Activated CD8-positive, alpha-beta memory T cell treated with anti-CD3 and anti-CD28 coated beads for 4 hours (primary cell): Measurements from ENCODE around the gene AGER.

ENCODE experiments used
- DNase-seq, 2 donors: peaks; one replicate each; pipeline ENCODE4 v3.0.0-alpha.2; 2020; ENCODE audit warnings: low read depth in 2 of 2

Gene AGER

DNA sequence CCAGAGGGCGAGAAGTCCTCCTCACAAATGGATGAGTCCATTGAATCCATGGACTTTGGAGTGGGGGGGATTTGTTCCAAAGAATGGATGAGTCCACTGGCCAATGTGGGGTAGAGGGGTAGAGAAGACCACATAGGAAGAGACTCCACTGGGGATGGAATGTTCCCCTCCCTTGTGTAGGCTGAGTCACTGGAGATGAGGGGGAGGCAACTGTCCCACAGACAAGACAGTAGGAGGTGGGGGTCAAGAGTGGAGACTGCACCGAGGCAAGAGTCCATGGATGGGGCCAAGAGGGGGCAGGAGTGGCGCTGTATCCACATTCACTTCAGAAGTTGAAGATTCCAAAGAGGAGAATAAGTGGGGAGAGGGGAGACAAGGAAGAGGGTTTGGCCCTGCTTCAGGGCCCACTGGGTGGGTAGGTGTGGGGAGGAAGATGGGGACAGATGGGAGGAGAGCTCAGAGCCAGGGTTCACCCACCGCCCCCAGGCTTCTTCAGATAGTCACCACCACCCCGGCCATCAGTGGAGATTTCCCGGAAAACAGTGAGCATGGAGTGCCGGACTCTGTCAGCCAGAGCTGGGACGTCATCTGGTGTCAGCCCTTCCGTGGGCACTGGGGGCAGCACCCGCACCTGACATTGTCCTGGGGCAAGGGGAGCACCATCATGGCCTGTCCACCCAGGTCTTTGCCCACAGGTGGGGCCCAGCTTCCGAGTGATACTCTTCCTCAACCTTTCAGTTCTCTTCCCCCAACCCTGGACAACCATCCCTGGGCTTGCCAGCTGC lies 15.1 kb downstream of the AGER start:
- DNase-seq: no peak

GRCh38 chr6:32168350-32168749 lies 15.7 kb downstream of the AGER start:
- no peak for DNase-seq

DNA sequence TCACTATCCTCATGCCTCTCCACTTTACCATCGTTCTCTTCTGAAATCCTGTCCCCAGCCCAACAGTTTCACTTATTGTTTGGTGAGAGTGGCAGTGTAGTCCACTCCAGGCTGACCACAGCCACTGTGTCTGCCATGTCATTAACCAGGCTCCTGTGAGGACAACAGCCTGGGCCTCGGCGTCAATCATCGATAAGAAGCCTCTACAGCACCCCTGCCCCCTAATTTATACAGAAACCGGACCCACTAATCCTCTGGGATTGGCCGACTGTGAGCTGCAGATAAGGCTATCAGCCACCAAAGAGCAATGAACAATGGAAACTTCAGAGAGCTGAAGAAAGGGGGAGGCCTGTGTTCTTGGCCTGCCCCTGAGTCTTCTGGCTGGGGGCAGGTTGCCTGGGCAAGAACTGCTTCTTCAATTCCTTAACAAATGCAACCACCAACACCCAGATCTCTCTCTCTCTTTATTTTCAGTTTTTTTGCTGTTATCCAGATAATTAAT lies 16.2 kb downstream of the AGER start:
- no peak for DNase-seq

DNA sequence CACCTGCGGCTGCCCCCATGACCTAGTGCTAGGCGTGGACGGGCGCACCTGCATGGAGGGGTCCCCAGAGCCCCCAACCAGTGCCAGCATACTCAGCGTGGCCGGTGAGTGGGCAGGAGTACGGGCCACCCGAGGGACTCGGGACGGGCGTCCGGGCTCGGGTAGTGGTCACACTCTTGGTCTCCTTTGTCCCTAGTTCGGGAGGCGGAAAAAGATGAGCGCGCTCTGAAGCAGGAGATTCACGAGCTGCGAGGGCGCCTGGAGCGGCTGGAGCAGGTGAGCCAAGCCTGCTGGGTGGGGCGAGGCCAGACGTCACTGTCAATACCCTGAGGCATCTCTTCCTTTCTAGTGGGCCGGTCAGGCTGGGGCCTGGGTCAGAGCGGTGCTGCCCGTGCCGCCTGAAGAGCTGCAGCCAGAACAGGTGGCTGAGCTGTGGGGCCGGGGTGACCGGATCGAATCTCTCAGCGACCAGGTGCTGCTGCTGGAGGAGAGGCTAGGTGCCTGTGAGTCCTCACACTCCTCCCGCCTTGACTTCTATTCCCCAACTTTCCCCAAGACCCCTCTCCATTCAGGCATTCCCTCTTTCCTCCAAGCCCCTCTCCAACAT lies 16.8 kb downstream of the AGER start:
- no peak for DNase-seq

GRCh38 chr6:32166411-32167061 lies 17.5 kb downstream of the AGER start:
- no peak for DNase-seq

- DNase-seq: no peak
Measured at GRCh38 chr6:32164295-32164694, 19.8 kb downstream of the AGER start, which contains the start of gene EGFL8. Gene EGFL8, plus strand, starts transcription at chr6:32164595. Its CDS starts 1,571 bp downstream, at chr6:32166166.

- no peak for DNase-seq
Measured at GRCh38 chr6:32163559-32164258, 20.3 kb downstream of the AGER start.

DNA sequence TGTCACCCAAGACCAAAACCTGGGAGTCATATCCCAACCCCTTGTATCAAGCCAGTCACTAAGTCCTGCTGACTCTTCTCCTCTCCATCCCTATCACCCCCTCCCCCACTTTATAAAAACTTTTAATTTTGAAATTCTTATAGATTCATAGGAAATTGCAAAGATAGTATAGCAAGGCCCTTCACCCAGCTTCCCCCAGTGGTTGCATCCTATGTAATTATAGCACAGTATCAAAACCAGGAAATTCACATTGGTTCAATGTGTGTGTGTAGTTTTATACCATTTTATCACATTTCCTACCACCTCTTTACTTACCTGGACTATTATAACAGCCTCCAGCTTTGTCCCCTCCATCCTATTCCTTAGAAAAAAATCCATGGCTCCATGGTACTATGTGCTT lies 26.0 kb downstream of the AGER start:
- no peak for DNase-seq

DNA sequence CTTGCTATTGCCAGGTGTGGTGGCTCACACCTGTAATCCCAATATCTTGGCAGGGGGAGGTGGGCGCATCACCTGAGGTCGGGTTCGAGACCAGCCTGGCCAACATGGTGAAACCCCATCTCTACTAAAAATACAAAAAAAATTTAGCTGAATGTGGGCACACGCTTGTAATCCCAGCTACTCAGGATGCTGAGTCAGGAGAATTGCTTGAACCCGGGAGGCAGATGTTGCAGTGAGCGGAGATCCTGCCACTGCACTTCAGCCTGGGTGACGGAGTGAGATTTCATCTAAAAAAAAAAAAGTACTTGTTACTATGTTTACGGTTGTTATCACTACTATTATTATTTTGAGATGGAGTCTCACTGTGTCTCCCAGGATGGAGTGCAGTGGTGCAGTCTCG lies 27.2 kb downstream of the AGER start:
- DNase-seq: no peak

DNA sequence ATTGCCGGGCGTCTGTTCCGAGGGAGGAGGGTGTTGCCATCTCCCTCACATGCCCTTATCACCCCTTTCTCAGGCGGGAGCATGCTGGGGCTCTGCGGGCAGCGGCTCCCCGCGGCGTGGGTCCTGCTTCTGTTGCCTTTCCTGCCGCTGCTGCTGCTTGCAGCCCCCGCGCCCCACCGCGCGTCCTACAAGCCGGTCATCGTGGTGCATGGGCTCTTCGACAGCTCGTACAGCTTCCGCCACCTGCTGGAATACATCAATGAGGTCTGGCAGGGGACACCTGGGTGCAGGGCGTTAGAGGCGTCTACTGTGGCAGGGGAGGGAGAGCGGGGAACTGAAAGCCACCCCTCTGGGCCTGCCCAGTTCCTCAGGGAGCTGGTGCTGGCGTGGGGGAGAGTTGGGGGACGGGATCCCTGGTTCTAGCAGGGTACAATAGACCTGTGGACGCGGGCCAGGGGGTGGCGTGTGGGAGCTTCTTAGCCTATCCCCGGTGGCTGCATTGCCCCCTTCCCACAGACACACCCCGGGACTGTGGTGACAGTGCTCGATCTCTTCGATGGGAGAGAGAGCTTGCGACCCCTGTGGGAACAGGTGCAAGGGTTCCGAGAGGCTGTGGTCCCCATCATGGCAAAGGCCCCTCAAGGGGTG lies 29.4 kb downstream of the AGER start:
- peak; percentile 33 to 37 for DNase-seq

DNA sequence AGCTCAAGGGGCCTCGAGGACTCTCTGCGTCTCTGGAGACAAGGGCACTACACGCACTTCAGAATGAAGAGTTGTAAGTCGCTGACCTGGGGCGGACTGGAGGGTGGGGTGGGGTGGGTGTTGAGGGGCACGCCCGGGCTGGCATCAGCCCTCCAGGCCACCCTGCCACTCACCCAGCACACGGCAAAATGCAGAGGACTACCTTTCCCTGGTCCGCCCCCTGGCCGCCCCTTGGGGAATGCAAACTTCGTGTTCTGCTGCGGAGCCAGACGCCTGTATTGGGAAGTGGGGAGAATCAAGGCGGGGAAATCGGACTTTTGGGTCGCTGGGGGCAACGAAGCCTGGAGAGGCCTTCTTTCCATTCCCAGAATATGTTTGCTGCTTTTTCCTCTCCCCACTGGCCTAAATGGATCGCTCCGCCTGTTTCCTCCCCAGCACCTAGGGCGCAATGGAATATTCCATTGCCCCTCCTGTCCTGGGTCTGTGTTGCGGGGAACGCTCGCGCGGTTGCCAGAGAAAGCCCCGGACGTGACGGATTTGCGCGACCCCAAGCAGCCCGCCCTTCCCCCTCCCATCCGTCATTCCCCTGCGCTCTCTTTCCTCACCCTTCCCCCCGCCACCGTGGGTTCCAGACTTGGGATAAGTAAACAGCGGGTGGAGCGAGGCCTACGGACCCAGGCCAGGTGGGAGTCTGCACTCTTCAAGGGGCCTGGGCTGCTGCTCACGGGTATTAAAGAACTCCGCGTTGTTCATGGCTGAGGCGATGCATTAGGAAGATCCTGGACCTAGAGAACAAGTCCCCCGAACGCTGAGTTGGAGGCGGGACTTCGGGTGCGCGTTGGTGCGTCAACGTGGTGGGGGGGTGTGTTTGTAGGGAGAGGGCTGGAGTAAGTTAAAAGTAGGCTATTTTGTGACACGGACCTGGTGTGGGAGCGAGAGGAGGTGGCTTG lies 30.2 kb downstream of the AGER start, which contains the start of gene PPT2:
Gene PPT2, plus strand, starts transcription at position 578 of the 950 bp plus-strand sequence. CDS start 454 bp downstream, outside the sequence.
- peak; percentile 58 to 59 for DNase-seq

DNA sequence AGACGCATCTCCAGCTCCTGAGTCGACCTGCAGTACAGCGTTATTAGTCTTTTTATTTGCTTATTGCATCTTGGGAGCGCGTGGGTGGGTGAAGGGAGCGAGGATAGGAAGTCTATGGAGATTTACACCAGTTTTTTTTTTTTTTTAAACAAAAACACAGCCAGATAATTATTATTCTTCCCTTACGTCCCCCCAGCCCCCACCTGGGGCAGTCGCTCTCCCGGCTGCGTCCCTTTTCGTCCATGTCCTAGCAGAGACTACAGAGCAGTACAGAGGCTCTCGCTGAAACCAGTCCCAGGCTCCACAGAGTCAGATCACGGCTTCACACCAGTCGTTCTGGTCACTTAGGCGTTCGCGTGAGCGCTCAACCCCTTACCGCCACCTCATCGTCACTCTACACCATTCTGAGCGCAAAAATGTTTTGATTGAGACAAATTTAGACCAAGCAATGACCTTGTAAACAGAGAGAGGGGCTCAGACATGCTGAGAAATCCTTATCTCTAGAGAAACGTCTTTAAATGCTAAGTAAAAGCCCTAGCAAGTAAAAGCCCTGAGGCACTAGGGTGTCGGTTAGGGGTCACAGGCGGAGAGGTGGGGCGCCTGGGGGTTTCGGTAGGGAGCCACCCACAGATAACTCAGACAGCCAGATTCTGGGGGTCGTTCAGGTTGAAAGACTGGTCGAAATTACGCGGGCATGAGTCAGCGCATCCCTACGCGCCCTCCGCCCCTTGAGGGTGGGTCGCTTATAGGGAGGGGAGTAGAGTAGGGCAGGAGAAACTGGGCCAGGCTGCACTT lies 31.1 kb downstream of the AGER start:
- no peak for DNase-seq

DNA sequence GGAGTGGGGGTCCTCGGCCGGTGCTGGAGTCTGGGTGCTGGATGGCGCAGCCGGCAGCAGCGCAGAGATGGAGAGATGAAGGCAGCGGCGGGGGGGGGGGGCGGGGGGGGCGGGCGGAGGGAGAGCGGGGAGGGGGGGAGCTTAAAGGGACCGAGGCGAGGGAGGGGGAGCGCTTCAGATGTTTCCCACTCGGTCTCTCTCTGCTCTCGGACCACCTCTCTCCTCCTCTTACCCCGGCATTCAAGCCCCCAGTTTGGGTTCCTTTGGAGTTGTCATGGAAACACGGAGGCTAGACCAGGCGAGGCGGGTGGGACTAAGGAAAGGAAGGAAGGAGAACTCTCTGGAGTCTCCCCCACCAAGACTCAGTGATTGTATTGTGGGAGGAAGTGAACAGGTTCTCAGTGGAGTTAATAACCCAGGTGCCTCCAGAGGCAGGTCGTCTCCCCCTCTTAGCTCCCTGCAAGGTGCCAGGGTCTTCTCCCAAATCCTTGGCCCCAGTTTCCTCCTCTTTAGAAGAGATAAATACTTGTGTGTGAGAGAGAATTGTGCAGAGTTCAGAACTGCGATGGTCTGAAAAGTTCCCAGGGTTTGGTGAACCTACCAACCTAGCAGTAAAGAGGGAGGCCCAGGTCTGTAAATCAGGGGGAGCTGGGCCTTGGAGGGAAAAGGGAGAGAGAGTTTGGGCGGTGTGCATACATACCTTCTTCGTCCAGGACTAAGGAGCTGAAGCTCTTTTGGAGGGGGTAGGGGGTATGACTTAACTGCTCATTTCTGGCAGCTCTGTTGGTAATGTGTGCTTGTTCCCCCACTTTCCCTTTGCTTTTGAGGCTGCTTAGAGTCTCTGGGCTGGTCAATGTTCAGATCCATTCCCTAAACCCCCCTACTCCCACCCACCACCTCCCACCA lies 31.9 kb downstream of the AGER start, which contains the start of gene PRRT1:
Gene PRRT1, minus strand, starts transcription at position 77 of the 906 bp plus-strand sequence. CDS start 112 bp downstream, outside the sequence.
- DNase-seq: no peak

- no peak for DNase-seq
Measured at GRCh38 chr6:32151181-32151862, 32.7 kb downstream of the AGER start.

- DNase-seq: no peak
Measured at GRCh38 chr6:32149932-32150870, 33.9 kb downstream of the AGER start.

- no peak for DNase-seq
Measured at GRCh38 chr6:32149092-32149755, 34.8 kb downstream of the AGER start.
